Calu3 (cell line): Measurements from ENCODE around the gene RBM42. TPM values are rescaled to one million over a fixed set of nuclear protein-coding genes. Genes with fewer than 3 reads are reported as not detected.

Experiments used
- BruUV-seq: library from RNA; stranded (reverse); fragments of 400-500 nt; replicated peaks from 2 replicates; lab custom pipeline; 2021; lab: Mats Ljungman, UMichigan
- CTCF ChIA-PET: fragments of 300-600 bp; sonication (Branson Sonifier 250); formaldehyde crosslinking; loops from one replicate; lab custom pipeline; 2022; ENCODE audit warnings: antibody characterized with exemption; lab: Charles Lee
- DNase-seq: peaks from one replicate; pipeline ENCODE4 v3.0.0; 2022
- H3K27ac Mint-ChIP-seq: one replicate; pipeline ENCODE4 v1.8.0; 2022; ENCODE audit warnings: mixed read lengths; ENCODE audit not compliant: unreplicated experiment
- H3K27me3 Mint-ChIP-seq: one replicate; pipeline ENCODE4 v1.8.0; 2022; ENCODE audit warnings: mixed read lengths; ENCODE audit not compliant: unreplicated experiment
- H3K36me3 Mint-ChIP-seq: one replicate; pipeline ENCODE4 v1.8.0; 2022; ENCODE audit warnings: mild to moderate bottlenecking, moderate library complexity, mixed read lengths; ENCODE audit not compliant: insufficient read depth, unreplicated experiment
- H3K4me1 Mint-ChIP-seq: one replicate; pipeline ENCODE4 v1.8.0; 2022; ENCODE audit warnings: mild to moderate bottlenecking, low read depth, mixed read lengths; ENCODE audit not compliant: unreplicated experiment
- H3K4me3 Mint-ChIP-seq: one replicate; pipeline ENCODE4 v1.8.0; 2022; ENCODE audit warnings: mild to moderate bottlenecking, low read depth, moderate library complexity, mixed read lengths; ENCODE audit not compliant: unreplicated experiment
- H3K9me3 Mint-ChIP-seq: one replicate; pipeline ENCODE4 v1.8.0; 2022; ENCODE audit warnings: low read depth, mixed read lengths; ENCODE audit not compliant: unreplicated experiment
- CTCF ChIP-seq: fragments of 200-600 bp; IDR thresholded peaks from one replicate; pipeline ENCODE4 v1.8.0; 2022; ENCODE audit warnings: antibody characterized with exemption; ENCODE audit not compliant: unreplicated experiment
- intact Hi-C: fragments of 100-400 bp; cut with micrococcal nuclease; formaldehyde crosslinking; loops from one replicate; pipeline ENCODE4 v1.10.0; 2022; ENCODE audit not compliant: unreplicated experiment
- total RNA-seq: library from RNA; stranded (reverse); gene quantifications from 2 replicates; pipeline ENCODE4 v1.2.3, GENCODE V29; 2022

The RBM42 gene
- total RNA-seq, 1 experiment from 2014 or later = 148 TPM

- no peak overlapping the region for H3K4me3 Mint-ChIP-seq
Observed at GRCh38 chr19:35663981-35664380, 35.1 kb downstream of the RBM42 start.

GRCh38 chr19:35665157-35665556 lies 36.3 kb downstream of the RBM42 start:
- H3K9me3 Mint-ChIP-seq = no peaks in the 10 kb centered on the region
- peaks cover 13% of the 10 kb centered on the region for H3K36me3 Mint-ChIP-seq
- no peak overlapping the region for H3K4me3 Mint-ChIP-seq
- peaks cover 8% of the 10 kb centered on the region for H3K4me1 Mint-ChIP-seq
- DNase-seq = no peak
- CTCF ChIA-PET = no interaction called here
- intact Hi-C loops = no loop called here
- no TSS peak for BruUV-seq
- H3K27me3 Mint-ChIP-seq = peaks cover 42% of the 10 kb centered on the region
- no peak overlapping the region for H3K27ac Mint-ChIP-seq
- no peak for TF ChIP-seq CTCF

More at GRCh38 chr19:35663981-35664380, 35.1 kb downstream of the RBM42 start:
- CTCF ChIA-PET = no interaction called here
- Mint-ChIP-seq H3K4me1 (no peaks in the 10 kb centered on the region), H3K9me3 (no peaks in the 10 kb centered on the region), H3K36me3 (peaks cover 21% of the 10 kb centered on the region), H3K27ac (no peak overlapping the region), H3K27me3 (peaks cover 30% of the 10 kb centered on the region)
- intact Hi-C loops = no loop called here
- DNase-seq = no peak
- BruUV-seq = no TSS peak
- no peak for TF ChIP-seq CTCF

- Mint-ChIP-seq H3K4me1 (peaks cover 11% of the 10 kb centered on the region), H3K36me3 (peaks cover 9% of the 10 kb centered on the region), H3K9me3 (no peaks in the 10 kb centered on the region), H3K27ac (no peak overlapping the region), H3K4me3 (no peak overlapping the region), H3K27me3 (peaks cover 47% of the 10 kb centered on the region)
- CTCF ChIA-PET = interaction anchor here (0.7 kb wide), 1 partner anchor 127 kb away, joined by 3 read pairs; no protein-coding TSS in a partner anchor
- intact Hi-C loops = no loop called here
- DNase-seq = no peak
- TF ChIP-seq CTCF = no peak
- BruUV-seq = no TSS peak
Observed at GRCh38 chr19:35665604-35666003, 36.8 kb downstream of the RBM42 start.

GRCh38 chr19:35666251-35666913 lies 37.5 kb downstream of the RBM42 start, which contains the start of gene UPK1A:
Gene UPK1A, plus strand, starts transcription at chr19:35666517. Its CDS starts 296 bp downstream, at chr19:35666813.
- DNase-seq = no peak
- BruUV-seq = no TSS peak
- H3K4me1 Mint-ChIP-seq = peaks cover 11% of the 10 kb centered on the region
- no peaks in the 10 kb centered on the region for H3K9me3 Mint-ChIP-seq
- no peak within 1 kb of the TSS for H3K4me3 Mint-ChIP-seq
- no peak for TF ChIP-seq CTCF
- no peak within 1 kb of the TSS for H3K27ac Mint-ChIP-seq
- H3K36me3 Mint-ChIP-seq = peaks cover 4% of the 10 kb centered on the region
- intact Hi-C loops = no loop called here
- peaks cover 54% of the 10 kb centered on the region for H3K27me3 Mint-ChIP-seq
- CTCF ChIA-PET = interaction anchor here (0.7 kb wide), 1 partner anchor 128 kb away, joined by 3 read pairs; no protein-coding TSS in a partner anchor
